Ureter (tissue), 1 donor: Measurements from ENCODE around the gene OTOG. TPM values are rescaled to one million over a fixed set of nuclear protein-coding genes. Genes with fewer than 3 reads are reported as not detected.

Experiments
- DNase-seq: peaks from one replicate; pipeline ENCODE4 v3.0.0-alpha.2; 2020; ENCODE audit warnings: low spot score
- total RNA-seq: library from RNA; stranded (reverse); gene quantifications from one replicate; pipeline ENCODE4 v1.2.4, GENCODE V29; 2023
- donor health status: DM: yes; HTN: yes; CAD: no.

The OTOG gene
- total RNA-seq, 1 donor from 2014 or later = 0.31 TPM

DNA sequence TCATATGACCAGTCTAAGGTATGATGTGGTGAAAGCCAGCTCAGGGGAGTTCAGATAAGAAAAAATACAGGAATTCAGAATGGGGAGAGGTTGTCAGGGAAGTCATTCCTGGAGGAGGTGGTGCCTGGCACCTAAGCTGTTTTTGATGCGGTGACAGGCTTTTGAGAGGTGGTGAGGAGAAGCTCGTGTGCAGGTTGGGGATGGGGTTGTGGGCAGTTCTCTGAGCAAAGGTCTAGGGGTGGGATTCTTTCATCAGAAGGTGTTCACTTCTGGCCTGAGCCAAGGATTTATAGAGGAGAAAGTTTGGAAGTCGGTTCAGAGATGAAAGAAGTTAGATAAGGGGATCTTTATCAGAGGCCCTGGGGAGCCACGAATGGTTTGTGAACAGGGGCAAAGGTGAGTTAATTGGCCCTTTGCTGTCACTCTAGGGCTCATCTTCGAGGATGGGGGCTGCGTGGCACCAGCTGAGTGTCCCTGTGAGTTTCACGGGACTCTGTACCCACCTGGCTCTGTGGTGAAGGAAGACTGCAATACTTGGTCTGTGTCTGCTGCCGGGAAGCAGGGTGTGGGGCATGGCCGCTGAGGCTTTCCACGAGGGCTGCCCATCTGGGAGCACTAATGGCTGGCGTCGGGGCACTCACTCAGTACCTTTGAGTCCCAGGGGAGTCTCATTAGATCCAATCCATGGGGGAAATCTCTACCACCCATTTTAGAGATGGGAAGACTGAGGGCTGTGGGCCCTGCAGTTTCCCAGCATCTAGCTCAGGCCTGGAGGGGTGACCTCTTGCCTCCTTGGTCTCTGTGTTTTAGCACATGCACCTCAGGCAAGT is 13.4 kb downstream of the OTOG start:
- peak; percentile 20 for DNase-seq

DNA sequence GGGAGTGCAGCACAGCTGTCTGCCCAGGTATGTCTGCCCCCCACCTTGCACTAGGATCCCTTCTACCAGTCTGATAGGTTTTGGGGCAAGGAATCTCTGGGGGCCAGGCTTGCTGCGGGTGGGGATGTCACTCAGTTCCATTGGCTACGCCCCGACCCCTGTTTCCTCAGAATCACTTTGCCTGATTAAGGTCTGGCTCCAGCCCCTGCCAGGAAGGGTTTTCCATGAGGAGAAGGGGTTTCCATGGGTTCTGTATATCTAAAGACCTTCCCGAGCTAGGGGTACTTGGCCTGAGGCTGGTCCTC is 14.0 kb downstream of the OTOG start:
- DNase-seq = peak; percentile 36

DNA sequence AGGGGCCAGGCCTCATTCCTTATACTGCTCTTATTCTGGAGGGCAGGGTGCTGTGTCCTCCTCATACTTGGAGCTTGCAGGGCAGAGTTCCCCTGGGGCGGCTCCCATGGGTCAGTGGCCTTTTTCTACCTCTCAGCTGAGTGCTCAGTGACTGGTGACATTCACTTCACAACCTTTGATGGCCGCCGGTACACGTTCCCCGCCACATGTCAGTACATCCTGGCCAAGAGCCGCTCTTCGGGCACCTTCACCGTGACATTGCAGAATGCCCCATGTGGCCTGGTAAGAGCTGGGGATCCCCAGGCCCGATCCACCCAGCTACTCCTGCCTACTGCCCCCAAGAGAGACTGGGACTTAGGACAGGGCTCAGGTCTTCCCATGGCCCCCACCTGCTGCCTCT is 14.5 kb downstream of the OTOG start:
- DNase-seq = peak; percentile 27

DNA sequence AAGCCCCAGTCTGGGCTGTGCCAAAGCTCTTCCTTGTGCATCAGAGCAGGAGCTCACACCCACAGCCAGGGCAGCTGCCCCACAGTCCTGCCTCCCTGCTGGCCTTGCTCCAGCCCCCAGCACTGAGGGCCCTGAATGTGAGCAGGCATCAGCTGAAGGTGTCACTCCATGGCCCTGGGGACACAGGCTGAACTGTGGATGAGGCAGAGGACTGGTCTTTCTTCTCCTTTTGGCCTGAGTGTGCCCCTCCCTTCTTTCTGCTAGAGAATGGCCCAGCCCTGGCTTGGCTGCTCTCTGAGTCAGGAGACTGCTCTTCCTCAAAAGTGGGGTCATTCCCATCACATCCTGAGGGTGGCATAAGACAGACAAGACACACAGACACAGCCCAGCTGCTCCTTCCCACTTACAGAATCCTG is 16.2 kb downstream of the OTOG start:
- peak; percentile 31 for DNase-seq

DNA sequence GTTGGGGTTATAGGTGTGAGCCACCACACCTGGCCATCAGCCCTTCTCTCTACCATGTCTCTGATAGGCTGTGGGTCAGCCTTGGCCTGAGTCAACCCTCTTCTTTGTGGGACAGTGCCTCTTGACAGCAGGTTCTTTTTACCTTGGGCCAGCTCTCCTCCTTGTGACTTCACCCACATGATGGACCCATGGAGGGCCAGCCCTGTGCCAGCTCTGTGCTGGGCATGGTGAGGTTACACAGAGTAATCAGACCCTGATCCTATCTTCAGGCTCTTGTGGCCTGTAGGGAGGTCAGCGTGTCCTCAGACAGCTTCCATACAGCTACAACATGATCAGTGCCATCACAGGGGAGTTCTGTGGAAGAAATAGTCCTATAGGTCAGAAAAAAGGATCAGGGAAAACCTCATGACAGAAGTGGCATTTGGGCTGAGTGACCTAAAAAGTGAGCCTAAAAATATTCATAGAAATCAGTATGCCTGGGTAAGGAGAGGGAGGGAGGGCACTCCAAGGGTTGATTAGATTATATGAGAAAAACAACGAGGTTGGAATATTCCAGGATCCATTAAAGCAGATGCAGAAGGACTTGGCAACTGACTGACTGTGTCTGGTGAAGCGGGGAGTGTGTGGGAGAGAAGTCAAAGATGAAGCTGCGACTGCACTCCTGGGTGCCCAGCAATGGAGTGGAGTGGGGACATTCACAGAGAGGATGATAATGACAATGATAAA is 17.1 kb downstream of the OTOG start:
- DNase-seq = peak; percentile 17

DNA sequence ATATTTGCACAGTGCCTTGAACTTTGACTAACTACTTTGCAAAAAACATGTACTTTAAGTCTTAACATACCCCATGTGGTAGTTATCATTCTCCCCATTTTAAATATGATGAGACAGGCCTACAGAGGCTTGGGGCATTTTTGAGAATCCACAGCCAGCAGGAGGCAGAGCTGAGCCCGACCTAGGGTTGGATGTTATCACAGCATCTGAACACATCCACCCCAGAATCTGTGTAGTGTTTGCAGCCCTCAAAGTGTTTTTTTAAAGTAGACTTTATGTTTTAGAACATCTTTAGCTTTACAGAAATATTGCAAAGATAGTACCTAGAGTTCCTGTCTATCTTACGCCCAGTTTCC is 17.6 kb downstream of the OTOG start:
- no peak for DNase-seq

DNA sequence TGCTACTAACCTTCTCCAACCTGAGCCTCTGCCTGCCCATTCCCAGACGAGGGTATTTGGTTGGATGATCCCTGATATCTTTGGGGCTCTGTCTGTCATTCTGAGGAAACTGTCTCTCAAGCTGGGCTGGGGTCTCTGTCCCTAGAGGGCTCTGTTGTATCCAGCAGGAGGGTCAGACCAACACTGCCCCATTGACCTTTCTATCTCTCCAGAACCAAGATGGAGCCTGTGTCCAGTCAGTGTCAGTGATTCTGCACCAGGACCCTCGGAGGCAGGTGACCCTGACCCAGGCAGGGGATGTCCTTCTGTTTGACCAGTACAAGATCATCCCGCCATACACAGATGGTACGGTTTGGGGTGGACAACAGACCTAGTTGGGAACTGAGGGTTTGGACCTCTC is 21.9 kb downstream of the OTOG start:
- DNase-seq = no peak

DNA sequence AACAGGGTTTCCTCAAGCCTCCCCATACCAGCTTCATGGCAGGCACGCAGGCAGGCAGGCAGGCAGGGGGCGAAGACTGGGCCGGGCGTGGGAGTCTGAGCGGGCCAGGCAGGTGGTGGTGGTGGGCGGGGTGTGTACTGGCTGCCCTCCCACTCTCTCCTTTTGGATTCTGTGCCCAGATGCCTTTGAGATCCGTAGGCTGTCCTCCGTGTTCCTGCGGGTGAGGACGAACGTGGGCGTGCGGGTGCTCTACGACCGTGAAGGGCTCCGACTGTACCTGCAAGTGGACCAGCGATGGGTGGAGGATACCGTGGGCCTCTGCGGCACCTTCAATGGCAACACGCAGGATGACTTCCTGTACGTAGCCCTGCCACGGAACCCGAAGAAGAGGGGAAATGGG is 23.0 kb downstream of the OTOG start:
- DNase-seq = peak; percentile 32

DNA sequence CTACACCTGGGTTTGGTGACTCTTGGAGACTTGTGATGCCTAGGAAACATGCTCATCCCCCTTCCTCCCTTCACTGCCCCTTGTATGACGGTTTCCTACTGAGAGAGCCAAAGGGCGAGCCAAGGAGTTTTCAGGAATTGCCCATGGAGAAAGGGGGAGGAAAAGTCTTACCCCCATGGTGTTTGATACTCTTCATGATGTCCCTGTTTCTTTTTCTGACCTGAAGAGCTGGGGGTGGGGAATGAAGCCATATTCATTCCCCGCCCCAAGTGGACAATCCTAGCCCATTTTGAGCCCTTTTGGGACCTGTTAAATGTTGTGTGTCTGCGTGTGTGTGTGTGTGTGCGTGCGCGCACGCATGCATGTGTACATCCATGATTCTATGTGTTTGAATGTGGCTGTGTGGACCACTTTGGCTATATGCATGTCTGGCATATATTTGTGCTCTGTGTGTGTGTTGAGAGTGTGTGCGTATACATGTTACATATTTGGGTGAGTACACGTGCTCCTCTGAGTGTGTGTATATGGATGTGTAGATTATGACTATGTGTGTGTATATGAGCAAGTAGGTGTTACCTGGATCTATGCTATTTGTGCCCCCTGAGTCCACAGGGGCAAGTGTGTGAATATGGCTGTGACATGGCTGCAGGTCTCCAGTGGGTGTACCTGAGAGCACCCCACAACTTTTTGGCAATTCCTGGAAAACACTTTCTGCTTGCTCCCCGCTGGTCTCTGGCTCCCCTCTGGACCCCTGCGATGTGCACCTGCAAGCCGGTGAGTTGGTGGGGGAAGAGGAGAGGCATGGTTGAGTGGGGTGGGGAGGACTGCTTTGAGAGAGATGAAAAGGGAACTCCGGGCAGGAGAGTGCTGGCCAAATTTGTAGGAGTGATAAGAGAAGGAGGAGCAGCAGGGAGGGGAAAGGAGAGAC is 24.6 kb downstream of the OTOG start:
- no peak for DNase-seq

DNA sequence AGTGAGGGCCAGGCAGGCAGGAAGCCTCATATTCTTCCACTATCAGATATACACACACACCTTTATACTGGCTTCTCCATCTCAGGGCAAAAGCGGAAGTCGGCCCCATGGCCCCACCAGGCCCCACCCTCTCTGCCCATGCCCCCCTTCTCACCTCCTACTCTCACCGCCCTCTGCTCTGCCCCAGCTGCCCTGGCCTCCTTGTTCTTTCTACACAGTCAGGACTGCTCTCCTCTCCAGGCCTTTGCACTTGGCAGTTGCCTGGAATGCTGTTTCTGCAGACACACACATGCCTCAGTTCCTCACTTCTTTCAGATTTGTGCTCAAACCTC is 25.3 kb downstream of the OTOG start:
- no peak for DNase-seq

DNA sequence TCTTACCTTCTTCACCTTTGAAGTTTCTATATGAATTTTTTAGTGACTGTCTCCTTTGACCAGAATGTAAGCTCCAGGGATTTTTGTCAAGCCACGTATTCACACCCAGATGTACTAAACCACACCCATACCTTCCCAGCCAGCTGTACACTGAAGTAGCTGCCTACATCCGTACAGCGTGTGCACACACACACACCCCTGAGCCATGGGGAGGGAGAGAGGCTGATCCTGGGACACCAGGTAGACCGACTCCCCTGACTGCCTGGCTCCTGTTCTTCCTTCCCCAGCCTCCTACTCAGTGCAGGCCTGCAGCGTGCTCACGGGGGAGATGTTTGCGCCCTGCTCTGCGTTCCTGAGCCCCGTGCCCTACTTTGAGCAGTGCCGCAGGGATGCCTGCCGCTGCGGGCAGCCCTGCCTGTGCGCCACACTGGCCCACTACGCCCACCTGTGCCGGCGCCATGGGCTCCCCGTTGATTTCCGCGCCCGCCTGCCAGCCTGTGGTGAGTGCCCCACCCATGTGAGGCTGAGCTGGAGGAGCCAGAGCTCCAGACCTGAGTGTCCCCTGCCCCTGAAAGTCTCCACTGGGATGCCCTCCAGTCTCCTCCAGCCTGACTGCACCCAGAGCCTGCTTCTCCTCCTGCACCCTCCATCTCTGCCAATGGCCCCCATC is 25.9 kb downstream of the OTOG start:
- DNase-seq = no peak

DNA sequence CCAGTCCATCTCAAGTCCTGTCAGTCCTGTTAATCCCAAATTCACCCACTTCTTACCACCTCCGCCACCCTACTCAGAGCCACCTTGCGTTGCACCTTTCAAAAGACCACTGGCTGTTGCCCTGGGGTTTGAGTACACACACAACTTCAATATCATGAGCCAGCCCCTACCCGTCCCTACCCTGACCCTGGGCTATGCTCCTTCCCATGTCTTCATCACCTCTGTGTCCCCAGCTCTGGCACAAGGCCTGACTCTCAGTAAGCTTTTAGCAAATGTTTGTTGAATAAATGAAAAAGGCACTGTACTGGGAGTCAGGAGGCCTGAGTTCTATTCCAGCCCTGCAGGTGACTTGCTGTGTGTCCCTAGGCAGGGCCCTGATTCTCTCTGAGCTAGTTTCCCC is 26.5 kb downstream of the OTOG start:
- DNase-seq = no peak

DNA sequence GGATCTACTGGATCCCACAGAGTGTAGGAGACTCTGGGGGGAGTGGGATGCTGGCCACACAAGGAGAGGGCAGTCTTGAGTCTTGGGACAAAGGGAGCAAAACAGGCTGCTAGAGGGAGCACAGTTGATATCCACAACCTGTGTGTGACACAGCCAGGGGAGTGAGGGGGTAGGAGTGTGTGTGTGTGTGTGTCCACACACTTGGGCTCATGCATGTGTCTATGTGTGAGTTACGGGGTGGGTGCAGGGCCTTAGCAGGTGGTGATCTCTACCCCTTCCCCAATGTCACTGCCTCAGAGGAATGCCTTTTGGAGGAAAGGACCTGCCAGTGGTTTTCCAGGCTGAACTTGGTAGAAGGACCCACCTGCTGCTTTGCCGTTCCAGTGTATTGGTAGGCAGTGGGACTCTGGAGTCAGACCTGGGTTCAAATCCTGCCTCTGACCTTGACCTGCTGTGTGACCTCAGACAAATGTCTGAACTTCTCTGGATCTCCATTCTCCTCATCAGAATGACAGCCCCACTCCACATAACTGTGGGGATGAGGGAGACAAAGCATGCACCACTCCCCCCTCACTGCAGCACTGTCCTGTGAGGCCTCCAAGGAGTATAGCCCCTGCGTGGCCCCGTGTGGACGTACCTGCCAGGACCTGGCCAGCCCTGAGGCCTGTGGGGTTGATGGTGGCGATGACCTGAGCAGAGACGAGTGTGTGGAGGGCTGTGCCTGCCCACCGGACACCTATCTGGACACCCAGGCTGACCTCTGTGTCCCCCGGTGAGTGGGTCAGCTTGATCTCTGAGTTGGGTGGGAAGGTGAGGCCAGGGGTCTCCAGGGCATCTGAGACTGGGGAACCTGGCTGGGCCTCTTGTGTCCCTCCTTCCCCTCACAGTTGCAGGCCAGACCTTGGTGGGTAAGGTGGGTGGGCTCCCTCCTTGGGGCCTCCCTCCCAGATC is 27.4 kb downstream of the OTOG start:
- DNase-seq = peak; percentile 26

DNA sequence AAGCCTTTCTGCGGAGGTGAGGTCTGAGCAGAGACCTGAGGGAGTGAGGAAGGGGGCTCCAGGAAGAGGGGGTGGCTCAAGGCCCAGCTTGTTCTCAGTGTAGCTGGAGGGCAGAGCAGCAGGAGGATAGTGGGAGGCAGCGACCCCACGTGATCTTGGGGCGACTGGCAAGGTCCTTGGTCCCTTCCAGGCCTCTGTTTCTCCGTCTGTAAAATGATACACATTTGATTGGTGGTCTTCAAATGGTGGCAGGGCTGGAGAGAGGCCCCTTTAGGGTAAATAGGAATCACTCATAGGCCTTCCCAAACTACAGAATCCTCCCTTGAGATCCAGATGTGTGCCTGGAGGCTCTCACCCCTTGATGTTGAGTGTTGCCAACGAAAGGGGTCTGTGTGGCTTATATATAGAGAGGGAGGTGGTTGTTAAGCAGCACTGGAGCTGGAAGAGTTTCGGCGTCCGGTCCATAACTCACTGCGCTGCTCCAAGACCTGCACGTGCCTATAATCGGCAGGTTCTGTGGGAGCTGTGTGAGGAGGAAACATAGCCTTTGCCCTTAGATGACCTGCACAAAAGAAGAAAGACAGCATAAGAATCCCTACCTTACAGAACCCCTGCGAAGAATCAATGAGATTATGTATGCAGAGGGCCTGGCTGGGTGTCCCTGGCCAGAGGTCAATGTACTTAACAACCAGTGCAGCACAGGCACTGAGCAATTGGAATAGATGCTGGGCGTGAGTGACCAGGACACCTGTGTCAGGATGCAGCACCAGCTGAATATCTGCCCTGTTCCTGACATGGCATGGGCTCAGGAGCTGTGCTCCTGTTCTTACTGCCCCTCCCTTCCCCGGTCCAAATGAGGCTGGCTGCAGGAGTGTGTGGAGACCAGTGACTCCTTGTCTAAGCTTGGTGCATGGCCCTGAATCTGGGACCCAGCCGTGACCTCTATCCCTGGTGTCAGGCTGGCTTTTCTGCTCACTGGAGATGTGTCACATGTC is 28.7 kb downstream of the OTOG start:
- no peak for DNase-seq

DNA sequence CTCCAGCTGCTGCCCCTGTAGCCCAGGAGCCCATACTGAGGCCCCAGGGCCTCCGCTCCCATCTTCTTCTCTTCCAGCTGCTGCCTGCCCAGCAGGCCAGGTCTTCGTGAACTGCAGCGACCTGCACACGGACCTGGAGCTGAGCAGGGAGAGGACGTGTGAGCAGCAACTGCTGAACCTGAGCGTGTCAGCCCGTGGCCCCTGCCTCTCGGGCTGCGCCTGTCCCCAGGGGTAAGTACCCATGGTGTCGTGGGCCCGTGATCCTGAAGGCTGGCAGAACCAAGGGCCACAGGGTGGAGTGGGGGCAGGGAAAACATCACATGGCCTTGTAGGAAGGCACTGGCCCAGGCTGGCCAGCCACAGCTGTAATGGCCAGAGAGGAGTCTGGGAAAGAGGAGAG is 31.2 kb downstream of the OTOG start:
- no peak for DNase-seq

DNA sequence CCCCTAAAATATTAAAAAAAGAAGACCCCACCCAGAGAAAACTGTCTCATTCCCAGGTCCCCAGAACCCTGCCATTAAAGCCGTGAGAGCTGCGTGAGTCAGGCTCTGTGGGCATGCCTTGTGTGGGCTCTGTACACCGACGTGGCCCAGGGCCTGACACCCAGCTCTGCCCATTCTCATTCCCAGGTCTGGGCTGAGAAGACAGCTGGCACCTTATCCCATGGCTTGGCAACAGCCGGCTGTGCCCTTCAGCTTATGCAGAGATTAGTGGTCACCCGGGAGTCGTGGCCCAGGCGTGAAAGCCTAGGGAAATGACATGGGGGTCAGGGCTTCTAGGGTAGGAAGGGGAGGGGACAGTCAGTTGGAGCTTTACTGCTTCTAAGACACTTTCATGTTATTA is 31.9 kb downstream of the OTOG start:
- DNase-seq = no peak

DNA sequence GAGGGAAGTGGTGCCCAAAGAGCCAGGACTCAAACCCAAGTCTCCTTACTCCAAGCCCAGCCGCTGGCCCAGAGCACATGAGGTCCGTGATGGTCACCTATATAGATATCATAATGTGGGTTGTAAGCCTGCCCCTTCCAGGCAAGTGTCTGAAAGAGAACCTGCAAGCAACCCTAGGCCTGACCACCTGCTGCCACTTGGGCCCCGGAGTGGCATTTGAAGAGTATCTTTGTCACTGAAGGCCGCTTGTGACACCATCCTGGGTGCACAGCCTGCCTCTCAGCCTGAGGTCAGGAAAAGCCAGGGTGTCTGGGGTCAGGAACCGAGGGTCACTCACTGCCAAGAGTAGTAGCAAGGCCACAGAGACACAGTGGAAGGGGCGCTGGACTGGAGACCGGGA is 32.4 kb downstream of the OTOG start:
- DNase-seq = no peak

DNA sequence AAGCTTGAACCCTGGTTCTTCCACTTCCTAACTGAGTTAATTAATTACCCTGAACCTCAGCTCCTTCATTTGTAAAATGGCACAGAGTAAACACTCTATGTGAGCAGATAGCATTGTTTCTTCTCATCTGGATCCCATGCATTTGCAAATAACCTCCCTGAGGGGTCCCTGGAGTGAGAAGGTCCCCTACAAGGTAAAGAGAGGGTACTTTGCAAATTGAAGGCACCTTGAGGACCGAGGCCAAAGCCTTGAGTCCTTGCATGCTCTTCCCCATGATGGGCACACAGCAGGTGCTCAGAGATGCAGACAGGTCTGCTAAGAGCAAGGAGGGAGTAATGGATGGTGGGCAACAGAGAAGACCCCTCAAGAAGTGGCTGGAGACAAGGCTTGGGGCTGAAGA is 33.2 kb downstream of the OTOG start:
- DNase-seq = no peak

DNA sequence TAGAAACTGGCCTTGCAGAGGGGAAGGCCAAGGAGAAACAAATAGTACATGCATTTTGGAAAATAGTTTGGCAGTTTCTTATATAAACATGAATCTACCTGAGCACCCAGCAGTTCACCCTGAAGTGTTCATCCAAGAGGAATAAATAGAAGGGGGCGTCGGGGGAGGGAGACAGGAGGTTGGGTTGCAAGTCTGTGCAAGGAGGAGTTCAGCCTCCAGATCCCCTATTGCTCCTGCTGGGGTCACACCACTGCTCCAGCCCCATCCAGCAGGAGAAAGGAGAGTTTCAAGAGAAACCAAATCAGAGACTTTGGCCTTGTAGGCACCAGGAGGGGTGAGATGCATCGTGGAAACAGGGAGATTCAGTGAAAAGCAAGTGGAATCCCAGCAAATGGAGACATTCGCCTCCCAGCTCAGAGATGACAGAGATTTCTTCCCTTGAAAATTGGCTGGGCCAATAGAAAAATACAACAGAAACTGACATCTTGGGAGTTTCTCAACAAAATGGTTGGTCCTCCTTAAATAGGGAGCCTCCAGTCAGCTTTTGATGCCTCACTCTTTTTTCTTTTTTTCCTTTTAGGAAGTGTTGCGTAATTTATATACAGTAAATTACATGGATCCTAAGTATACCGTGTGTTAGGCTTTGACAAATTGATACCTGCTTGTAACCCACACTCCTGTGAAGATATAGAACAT is 34.1 kb downstream of the OTOG start:
- no peak for DNase-seq
